Stimulated activated CD8-positive, alpha-beta memory T cell treated with anti-CD3 and anti-CD28 coated beads, Interleukin-12 subunit alpha, Interleukin-12 subunit beta, amount 100 ng/mL, for 1 hour (primary cell): Measurements from ENCODE around the gene CAST.

ENCODE experiments used
- DNase-seq: peaks from one replicate; pipeline ENCODE4 v3.0.0-alpha.2; 2020; ENCODE audit warnings: low read depth

Gene CAST

GRCh38 chr5:96671441-96671840 lies 9.3 kb downstream of the CAST start:
- no peak for DNase-seq

DNA sequence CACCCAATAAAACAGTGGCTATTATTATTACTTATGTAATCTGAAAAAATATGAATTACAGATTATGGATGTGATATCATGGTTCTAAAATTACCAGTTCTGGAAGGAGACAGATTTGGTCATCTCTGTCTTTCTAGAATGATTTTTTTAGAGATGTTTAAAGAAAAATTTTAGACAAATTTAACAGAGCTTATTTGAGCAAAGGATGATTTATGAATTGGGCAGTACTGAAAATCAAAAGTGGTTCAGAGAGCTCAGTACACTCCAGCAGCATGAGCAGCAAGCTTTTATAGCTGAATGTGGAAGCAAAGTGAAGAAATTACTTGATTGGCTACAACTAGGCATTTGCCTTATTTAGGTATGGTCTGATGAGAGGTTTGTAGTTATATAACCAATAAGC lies 11.0 kb downstream of the CAST start:
- no peak for DNase-seq

- DNase-seq: no peak
Measured at GRCh38 chr5:96675882-96676281, 13.7 kb downstream of the CAST start.

DNA sequence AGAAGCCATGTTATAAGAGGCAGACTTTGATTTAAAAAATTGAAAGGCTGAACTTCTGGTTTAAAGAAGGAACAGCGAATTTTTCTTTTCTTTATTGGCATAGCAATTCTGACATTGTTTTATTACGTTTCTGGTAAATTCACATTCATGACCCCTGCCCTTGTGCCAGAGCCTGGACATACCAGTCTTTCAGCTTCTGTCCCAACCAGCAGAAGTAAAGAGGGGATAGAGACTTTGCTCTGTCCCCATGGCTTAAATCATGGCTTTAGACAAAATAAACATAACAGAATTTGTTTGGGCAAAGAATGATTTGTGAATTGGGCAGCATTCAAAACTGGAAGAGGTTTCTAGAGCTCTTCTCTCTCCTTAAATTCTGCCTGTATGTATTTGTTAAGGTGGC lies 15.3 kb downstream of the CAST start:
- no peak for DNase-seq

GRCh38 chr5:96679293-96679692 lies 17.1 kb downstream of the CAST start:
- no peak for DNase-seq

- no peak for DNase-seq
Measured at GRCh38 chr5:96680759-96681470, 18.7 kb downstream of the CAST start.

DNA sequence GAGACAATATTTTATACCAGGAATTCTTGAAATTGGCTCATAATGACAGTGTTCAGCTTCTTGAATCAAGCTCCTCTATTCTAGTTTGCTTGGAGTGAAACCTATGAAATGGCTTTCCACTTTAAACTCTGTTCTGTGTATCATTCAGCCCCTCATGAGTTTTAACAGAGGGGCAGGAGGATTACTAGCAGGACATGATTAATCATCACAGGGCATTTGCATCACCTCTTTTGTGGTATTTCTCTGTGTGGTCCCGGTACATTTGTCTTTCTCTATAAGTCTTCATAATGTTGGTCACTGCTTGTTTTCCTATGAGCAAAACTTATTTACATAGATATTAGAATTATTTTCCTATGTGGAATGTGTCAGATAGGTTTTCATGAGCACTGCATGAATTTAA lies 21.2 kb downstream of the CAST start:
- DNase-seq: no peak

GRCh38 chr5:96683810-96684209 lies 21.6 kb downstream of the CAST start:
- DNase-seq: no peak

- DNase-seq: no peak
Measured at GRCh38 chr5:96687080-96687479, 24.9 kb downstream of the CAST start.

DNA sequence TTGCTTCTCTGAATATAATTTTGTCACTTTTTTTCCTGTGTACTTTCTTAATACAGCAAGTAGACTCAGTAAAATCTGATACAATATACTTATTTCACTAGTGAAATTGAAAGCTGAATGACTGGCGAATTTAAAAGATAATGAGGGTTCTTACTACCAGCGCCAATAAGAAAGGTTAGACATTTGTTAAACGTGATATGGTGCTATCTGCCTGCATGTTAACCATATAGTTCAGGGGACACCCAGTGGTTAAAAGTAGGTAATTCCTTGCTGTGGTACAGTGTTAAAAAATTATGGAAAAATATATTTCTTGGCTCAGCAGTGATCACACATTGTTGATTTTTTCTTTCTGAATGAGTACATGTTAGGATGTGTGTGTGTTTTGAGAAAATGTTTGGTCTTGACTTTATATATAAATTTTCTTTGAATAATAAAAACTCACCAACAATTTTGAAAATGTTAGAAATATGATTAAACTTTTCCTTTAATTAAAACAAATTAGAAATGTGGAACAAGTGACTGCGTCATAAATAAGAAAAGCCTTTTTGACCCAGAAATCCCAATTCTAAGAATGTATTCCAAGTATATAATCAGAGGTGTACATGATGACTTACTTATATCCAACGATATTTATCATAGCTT lies 25.8 kb downstream of the CAST start:
- DNase-seq: no peak

DNA sequence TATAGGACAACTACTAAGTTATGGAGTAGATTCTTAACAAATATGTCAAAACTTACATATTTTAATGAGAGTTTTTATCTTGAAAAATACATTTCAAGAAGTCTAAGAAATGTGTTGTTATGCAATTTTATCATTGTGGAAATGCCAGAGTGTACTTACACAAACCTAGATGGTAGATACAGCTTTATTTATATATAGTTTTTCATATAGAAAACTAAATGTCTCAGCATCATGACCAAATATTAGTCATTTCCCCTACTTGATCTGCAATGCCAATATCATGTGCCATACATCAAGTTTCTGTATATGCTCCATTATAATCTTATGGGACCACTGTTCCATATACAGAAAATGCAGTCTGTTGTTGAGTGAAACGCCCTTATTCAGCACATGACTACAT lies 28.7 kb downstream of the CAST start:
- no peak for DNase-seq

DNA sequence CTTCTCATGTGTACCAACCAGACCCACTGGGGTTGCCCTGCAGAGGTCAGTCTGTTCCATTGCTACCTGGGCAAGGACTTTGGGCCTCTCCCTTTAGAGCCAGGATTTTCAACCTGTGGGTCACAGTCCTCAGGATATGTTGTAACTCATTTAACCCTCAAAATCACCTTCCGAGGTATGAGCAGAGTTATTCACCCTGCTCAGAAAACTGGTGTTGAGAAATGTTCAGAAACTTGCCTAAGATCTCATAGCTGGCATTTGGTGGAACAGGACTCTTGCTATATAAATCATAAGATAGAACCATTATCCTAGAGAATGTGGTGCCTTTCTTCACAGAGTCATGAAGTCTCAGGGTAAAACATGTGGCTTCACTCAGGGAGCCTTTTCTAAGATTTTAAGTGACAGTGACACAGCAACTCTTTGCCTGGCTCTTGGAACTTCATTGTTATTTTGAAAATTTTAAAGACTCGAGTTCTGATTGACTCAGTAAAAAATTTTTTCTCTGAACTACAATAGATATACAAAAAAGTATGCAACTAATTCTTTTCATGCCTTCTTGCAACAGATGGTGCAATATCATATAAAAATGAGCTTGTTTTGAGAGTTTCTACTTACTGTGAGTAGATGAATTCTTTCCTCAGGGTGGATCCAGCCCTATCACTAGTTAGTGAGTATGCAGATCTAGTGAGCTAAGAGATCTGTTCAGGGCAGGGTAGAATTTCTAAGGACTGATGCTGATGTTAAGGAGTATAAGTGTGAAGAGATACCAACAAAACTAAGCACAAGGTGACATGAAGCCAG lies 29.5 kb downstream of the CAST start:
- DNase-seq: no peak

- DNase-seq: no peak
Measured at GRCh38 chr5:96692441-96692840, 30.3 kb downstream of the CAST start.

DNA sequence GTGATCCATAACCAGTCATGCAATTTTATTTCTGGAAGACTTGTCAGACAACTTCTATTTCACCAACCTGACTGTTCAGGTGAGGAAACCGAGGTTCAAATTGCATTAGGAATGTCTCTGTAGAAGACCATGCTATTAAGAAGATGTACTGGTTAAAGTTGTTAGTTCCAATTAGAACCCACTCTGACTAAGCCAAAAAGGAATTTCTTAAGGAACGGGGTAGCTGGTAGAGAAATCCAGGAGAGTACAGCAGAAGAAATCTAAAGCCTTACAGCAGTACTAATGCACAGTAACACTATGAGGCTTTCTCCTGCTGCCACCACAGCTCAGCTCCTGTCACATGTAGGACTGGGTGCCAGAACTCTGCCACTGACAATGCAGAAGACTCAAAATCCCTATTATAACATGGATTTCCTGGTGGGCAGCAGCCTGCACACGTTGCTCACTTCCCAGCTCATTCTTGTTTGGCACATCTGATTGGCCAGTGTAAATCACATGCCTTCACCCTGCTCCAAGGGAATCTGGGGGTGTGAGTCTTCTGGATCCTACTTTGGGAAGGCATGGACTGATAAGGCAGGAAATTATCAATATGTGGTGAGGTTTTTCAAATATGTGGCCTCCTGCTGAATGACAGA lies 37.1 kb downstream of the CAST start:
- DNase-seq: no peak

DNA sequence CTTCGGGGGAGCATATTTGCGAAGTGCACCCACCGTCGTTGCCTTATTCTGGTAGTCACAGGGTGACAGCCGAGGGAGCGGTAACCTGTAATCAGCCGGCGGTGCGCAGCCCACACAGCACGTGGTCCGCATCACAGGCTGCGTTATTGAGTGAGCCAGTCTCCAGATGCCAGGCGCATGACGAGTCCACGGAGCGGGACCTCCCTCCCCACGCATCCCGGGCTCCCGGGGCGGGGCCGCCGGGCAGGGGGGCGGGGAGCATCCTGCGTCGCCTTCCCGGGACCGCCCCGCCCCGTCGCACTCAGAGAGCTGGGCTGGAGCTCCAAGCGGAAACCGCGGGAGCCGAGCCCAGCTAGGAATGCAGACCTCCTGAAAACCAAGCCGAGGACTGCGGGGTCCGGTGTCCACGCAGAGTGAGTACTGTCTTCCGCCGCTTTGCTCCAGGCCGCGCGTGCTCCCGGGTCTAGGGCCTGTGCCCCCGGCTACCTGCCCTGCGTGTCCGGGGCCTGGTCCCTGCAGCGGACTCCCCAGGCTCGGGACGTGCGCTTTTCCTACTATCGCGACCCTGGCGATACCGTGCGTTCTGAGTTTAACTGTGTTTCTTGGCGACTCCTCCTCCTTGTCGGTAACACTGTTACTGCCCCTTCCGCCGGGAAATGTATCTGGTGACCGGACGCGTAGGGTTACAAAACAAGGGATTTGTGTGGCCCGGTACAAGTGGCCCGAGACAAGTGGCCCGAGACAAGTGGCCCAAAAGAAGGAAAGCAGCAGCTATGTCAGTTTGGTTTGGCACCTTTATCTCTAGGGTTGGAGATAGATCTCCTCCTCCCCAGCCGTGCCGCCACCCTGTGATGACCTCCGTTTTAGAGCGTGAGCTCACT lies 40.6 kb downstream of the CAST start:
- DNase-seq: peak; percentile 61

GRCh38 chr5:96703384-96703920 lies 41.3 kb downstream of the CAST start:
- peak; percentile 29 for DNase-seq

DNA sequence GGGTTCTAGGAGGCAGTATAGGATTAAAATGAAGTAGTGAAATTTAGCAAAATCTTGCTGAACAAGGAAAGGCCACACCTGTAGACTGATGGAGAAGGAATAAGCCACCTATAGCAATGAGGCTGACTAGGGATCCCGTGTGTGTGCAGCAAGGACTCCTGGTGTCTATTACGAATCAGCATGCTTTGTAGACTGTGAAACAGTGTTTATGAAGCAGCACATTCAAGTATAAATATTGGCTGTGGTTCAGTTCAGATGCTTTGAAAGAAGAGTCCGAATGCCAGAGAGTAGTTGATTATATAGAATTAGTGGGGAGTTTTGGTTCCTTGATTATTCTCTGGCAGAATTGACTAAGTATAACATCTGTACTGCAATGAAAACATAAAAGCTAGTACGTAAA lies 41.8 kb downstream of the CAST start:
- DNase-seq: no peak

DNA sequence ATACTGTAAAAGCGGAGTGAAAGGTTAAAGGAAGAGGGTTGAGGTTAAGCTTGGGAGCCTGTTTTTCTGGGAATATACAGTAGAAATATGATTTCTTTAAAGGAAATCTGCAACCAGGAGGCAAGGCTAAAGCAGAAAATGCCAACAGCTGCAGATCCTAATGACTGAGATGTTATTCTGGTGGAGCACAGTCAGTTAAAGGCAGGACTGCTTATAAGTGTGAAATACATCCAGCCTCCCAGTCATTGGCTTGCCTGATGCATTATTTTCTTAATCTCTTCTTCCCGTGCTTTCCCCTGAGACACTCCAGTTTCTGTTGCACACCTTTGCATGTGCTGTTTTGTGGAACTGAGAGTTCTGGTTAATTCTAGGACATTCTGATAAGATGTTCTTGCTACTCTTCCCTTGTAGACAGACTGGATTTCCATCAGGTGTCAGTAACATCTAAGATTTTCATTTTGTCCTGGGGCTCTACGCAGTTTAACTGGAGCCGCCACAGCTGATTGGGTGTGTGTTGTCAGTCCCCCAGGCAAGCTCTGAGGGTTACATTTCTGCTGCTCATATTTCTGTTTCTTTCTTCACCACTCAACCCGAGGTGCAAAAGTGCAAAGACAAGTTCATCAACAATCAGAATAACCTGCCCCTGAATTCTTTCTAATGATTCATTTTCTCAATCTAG lies 44.4 kb downstream of the CAST start:
- DNase-seq: no peak

DNA sequence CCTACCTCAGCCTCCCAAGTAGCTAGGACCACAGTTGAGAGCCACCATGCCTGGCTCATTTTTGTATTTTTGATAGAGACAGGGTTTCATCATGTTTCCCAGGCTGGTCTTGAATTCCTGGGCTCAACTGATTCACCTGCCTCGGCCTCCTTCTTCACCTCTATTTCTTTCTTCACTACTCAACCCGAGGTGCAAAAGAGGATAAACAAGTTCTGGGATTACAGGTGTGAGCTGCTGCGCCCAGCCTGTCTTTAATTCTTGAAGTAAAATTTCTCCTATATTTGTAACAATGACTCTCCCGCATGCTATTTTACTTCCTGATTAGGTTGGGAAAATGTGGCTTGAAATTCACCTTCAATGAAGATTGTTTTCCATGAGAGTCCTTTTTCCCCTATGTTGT lies 46.4 kb downstream of the CAST start:
- no peak for DNase-seq

DNA sequence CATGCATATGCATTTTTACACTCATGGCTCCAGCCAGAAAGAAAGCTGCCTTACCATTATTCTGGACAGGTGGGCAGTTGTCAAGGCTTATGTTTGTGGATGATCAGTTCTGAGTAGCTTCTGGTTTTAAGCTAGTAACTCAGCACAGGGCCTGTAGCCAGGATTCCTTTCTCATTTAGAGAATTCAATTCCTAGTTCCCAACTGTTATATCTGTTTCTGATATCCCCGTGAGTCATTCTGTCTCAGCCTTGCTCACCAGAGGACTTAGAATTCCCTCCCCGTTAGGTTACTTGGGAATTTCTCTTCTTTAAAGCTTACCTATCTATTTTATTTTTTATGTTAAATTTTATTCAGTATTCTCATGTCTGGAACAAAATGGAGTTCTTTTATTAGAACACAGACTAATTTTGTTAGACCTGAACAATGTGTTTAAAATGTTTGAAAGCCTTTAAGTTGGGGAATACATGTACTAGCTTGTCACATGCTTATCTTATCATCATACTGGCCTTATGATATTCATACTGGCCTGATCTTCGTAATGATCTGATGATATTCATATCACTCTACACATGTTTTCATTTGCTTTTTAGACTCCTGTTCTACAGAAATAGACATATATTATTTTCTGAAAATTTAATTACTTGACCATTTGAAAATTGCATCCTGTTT lies 47.1 kb downstream of the CAST start:
- DNase-seq: no peak
